NCI-H128 (cell line): ENCODE measurements around the gene ADAM12.
"Not testable (repeated sequence)": the region's sequence is repeated elsewhere in the genome, so short reads cannot be mapped to it uniquely, and the experiment has no call there.

Experiments
- DNase-seq: peaks from one replicate; lab custom pipeline; 2025; ENCODE audit not compliant: unreplicated experiment; lab: John Stamatoyannopoulos, UW

Gene ADAM12

DNA sequence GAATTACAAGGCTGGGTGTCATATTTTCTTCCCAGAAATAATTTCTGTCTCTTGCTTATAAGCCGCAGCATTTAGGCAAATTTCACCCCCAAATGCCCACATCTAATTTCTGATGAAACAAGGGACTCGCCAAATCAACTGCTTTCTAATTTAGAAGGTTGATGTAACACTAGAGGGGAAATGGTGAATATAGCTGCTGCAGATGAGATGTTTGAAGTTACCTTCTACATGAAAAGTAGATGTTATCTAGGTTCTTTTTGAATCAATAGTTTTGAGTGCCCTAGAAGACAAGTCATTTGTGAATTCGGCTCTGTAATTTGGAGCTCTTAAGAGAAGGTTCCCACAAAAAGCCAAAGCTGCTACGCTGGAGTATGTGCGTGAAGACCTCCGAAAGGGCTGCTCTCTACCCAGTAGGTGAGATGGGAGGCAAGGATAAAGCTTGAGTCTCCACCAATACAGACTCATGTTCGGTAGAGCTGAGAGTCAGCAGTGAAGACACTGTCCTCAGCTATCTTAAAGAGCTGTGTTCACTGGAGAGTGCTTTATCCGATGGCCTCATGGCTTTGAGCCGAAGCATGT is 392.5 kb downstream of the ADAM12 start:
- DNase-seq = no peak

DNA sequence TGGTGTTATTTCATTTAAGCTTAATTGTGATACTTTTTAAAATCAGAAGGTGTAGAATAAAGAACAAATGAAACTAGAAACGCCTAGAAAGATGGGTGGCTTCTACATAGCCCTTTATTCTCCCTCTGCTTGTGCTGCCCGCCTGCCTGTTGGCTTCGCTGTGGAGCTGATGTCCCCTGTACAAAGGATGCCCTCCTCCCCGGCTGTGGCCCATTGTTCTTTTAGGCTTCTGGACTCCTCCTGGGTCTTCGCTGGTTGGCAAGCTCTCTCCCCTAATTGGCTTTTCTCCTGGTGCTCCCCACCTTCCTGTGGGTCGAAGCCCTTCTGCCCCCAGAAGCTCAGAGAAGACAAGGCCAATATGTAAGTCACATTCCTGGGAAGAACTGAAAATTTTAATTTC is 393.7 kb downstream of the ADAM12 start:
- no peak for DNase-seq

DNA sequence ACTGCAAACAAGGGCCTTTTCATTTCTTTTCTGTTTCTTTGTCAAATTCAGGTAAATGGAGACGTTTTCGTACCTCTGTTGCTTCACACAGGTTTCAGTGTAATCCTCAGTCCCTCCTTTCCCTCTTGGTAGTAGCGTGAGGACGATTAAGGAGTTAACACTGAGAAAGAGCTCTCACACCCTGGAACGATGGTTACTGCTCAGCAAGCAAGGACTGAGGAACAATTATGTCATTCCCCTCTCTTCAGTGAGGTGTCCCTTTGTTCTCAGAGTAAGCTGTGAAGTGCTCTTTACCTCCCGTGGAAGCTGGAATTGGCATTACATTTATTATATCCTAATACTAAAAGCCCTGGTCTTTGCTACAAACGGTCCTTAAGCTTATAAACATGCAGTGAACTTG is 396.0 kb downstream of the ADAM12 start:
- DNase-seq = no peak

DNA sequence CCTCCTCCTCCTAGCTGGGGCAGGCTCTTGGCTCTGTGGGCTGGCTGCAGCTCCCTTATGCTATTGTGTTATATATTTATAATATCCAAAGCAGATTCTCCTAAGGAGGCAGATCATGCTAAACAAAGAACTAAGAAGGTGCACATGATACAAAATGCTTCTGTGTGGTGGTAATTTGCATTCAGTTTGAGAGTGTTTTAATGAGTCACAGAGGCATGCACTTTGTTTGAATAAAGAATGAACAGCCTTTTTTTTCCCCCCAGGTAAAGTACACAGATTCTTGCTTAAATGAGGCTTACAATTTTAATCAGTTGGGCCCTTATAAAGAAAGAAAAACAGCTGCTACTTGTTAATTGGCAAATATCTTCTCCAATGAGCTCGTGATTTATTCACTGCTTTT is 396.9 kb downstream of the ADAM12 start:
- no peak for DNase-seq

DNA sequence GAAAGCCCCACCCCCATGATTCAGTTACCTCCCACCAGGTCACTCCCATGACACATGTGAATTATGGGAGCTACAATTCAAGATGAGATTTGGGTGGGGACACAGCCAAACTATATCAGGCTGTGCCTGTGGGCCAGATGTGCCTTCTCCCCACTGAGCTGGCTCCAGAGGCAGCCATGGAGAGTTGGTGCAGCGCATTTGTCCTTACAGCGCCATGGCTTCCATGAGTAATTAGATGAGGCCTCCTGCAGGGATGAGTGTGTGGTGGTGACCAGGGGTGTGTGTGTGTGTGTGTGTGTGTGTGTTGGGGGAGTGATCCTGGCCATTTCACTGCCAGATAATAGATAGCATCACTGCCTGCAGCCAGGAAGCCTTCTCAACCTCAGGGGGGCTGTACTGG is 397.3 kb downstream of the ADAM12 start:
- DNase-seq = no peak

DNA sequence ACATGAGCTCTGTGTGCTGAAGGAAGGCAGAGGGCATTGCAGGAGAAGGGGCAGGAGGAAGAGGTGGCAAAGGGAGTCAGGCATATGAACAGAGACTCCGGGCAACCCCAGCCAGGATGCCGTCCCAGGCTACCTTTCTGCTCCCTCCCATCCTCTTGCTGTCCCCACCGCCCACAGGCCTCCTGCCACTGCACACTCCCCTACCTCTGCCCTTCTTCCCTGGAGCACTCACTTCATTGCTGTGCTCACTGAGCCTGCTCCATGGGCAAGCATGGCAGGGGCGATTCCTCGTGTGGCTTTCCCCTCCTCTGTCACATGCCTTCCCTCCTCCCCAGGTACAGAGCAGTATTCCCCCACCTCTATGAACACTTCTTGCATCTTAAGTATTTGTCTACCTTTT is 398.5 kb downstream of the ADAM12 start:
- no peak for DNase-seq

DNA sequence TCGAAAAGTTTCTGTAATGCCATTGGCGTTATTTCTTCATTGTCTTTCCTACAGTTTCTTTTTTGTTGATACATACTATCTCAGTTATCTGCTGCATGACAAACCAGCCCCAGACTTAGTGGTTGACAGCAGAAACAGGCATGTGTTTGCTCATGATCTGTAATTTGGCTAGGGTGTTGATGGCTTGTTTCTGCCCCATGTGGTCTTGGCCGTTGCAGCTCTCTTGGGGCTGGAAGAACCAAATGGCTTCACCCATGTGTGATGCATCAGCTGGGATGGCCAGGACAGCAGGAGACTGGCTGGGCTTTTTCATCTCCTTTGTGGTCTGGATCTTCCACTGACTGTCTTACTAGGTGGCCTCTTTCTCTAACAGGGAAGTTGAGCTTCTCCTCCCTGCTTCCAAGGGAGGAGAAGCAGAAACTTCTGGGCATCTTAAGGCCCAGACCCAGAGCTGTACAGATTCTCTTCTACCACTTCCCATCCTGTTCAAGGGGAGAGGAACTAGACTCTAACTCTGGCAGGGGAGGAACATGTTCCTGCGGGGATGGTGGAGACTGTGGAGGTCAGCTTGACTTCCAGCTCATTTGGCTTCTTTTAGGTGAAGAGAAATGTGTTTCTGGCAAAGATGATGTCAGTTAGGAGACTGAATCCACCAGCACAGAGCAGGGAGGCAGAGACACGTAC is 402.6 kb downstream of the ADAM12 start:
- no peak for DNase-seq

DNA sequence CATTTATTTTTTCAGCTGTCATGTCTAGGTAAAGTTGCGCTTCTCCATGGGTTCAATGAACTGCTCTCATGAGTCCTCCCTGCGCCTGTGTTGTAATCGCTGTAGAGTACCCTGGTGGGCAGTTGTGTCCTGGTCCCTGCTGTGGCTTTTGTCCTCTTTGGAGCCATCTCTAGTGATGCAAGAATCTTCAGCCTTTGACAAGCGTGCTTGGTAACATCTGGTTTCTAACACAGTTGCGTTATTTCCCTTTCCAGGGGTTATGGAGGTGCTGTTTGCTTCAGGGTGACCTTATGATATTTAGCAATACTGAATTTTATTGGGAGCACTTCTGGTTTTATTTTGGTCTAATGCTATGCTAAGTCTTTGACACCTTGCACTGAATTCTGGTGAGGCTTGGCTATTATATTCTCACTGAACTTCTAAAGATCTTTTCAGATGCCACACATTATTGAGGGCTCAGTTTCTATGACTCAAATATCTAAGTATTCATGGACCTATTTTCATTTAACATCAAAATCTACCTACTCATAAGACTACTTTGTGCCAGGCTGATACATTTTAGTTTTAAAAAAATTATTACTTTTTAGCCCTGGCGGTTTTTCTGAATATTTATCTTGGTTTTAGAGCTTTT is 403.3 kb downstream of the ADAM12 start:
- no peak for DNase-seq

DNA sequence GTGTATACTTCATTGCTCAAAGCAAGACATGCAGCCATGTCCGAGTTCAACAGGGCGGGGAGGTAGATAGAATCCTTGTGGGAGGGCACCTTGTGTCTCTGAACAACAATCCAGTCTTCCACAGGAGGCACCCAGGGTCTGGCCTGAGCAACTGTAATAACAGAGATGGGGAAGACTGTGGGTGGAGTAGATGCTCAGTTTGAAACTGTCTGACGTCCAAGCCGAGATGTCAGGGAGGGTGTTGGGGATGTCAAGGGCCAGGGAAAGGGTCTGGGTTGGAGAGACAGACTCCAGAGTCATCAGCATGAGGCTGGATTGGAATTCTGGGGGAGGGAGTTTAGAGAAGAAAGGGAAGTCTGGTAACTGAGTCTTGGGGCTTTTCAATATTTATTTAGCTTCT is 403.9 kb downstream of the ADAM12 start:
- no peak for DNase-seq

DNA sequence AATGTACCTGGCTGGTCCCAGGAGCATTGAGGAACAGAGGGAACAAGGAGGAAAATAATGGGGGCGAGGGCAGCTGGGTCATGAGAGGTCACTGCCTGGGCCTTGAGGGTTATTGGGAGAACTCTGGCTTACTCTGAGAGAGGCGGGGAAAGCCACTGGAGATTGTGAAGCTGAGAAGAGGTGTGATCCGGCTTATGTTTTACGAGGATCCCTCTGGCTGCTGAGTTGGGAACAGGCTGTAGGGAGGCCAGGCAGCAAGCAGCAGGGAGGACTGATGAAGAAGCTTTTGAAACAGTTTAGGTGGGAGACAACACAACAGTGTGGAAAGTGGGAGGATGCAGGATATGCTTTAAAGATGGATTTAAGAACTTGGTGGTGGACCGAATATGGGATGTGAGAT is 404.6 kb downstream of the ADAM12 start:
- DNase-seq = no peak

DNA sequence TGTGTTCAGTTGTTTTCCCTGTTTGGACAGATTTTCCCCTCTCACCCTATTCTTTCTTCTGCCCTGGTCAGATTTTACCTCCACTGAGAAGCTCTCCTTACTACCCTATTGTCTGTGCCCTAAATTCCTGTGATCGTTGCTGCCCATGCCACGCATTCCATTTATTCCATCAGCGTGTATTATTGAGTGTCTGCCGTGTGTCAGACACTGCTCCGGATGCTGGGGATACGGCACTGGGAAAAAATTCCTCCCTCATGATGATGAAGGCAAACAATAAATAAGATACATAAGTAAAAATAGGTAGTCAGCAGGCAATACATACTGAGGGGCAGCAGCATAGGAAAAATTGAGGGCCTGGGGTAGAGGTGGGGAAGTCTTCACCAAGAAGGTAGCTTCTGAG is 405.1 kb downstream of the ADAM12 start:
- no peak for DNase-seq

DNA sequence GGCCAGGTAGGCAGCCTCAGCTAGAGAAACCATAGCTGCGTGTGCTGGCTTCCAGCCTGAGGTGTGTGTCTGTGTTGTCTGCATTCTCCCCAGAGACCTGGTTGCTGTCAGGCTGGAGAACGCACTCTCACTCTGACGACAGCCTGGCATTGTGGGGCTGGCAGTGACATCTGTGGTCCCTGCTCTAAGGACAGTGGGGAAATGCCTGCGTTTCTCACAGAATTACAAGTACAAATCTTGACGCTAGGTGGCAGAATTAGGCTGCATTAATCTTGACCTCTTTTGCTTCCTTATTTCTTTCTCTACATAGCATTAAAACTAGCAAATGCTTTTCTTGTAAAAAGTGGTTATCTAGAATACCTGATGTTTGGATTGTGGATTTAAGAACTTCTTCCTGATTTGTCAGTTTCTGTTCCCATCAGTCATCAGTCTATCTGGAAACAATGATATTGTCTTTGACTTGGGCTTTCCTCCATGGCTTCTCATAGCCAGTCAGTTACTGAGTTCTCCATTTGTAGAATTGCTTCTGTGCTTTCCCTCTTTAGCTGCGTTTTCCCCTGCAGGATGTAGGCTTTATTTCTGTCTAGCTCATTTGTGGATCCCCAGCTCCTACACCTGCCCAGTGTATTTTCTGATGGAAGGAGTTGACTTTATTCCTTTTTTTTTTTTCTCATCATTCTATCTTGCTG is 405.9 kb downstream of the ADAM12 start:
- peak; percentile 11 for DNase-seq

DNA sequence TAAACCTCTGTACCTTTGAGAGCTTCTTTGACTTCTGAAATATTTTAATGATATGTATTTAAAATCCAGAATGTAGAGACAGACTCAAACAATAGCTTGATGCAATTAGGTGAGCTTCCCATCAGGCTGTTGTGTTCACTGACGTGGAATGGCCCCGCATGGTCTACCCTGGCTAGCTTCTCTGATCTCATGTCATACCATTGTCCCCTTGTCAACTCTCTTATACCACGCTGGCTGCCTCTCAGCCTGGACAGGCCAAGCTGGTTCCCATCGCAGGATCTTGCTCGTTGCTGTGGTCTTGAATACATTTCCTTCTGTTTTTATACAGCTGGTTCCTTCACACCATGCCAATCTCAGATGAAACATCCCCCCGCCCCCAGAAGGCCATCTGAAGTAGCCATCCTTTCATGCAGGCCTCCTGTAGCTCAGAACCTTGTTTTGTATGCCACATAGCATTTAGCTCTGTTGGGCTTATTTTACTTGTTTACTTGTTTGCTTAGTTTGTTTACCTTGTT is 407.7 kb downstream of the ADAM12 start:
- DNase-seq = no peak

DNA sequence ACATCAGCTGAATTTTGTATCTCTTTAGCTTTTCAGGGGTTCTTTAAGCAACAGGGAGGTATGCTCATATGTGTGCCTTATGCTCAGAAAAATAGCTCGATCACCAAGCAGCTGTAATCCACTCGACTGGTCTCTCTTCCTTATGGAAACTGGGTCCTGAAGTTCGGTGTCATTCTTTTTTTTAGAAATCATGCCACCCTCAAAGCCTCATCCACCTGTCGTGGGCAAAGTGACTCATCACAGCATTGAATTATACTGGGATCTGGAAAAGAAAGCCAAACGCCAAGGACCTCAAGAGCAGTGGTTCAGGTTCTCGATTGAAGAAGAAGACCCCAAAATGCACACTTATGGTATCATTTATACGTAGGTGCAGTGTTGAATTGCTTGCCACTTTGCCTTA is 408.3 kb downstream of the ADAM12 start:
- no peak for DNase-seq

DNA sequence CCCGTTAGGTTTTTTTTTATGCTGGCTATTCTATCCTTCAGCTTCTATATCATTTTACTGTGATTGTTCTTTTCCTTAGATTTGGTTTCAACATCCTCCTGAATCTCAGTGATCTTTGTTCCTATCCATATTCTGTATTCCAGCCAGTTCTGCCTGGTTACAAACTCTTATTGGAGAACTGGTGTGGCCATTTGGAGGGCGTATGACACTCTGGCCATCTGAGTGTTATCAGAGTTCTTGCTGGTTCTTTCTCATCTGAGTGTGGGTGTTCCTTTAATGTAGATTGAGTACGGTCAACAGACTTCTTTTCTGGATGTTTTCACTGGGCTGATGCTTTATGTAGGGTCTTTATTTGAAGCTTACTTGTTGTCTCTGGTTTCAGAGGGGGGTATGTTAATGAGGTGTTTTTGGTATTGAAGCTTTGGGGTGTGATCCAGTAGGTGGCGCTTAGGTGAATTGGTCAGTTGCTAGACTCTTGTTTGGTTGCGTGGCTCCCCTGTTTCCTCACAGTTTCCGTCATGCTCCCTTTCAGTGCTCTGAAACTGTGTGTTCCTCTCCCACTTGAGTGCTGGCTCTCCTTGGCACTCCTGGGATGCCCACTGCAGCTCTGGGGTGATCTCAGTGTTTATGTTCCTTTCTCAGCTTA is 411.2 kb downstream of the ADAM12 start:
- no peak for DNase-seq

DNA sequence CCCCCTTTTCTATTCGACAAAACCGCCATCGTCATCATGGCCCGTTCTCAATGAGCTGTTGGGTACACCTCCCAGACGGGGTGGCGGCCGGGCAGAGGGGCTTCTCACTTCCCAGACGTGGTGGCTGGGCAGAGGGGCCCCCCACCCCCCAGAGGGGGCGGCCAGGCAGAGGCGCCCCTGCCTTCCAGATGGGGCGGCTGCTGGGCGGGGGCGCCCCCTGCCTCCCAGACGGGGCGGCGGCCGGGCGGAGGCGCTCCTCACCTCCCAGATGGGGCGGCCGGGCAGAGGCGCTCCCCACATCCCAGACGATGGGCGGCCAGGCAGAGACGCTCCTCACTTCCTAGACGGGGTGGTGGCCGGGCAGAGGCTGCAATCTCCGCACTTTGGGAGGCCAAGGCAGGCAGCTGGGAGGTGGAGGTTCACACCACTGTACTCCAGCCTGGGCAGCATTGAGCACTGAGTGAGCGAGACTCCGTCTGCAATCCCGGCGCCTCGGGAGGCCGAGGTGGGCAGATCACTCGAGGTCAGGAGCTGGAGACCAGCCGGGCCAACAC is 418.1 kb downstream of the ADAM12 start:
- DNase-seq = not testable (repeated sequence)

DNA sequence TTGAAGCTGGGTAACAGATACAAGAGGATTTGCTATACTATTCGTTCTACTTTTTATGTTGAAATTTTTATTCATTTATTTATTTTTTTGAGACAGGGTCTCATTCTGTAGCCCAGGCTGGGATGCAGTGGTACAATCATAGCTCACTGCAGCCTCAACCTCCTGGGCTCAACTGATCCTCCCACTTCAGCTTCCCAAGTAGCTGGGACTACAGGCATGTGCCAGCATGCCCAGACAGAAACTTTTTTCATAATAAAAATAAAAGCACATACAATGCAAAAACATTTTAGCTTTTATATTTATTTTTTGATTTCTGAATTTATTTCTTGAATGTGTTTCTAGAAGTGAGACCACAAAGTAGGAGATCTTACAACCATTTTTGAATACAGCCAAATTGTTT is 420.7 kb downstream of the ADAM12 start:
- DNase-seq = no peak

DNA sequence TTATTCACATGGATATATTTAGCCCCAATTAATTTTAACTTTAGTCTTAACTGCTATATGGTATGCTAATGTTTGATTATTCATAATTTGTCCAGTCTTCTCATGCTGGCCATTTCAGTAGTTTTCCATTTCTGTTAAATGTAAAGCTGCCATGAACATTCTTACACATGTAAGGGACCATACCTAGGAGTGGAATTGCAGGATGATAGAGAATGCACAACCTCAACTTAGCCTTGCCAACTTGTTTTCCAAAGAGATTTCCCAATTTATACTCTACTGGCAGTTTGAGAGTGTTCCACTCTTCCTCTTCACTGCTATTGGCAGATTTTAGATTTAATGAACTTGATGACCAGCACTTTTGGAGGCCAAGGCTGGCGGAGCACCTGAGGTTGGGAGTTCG is 423.7 kb downstream of the ADAM12 start:
- DNase-seq = no peak
